HepG2 (cell line): Measurements from ENCODE around the gene TBRG4. TPM values are rescaled to one million over a fixed set of nuclear protein-coding genes. Genes with fewer than 3 reads are reported as not detected.

Experiments used
- CAMTA2 ChIP-seq: sonication (generic); formaldehyde crosslinking; IDR thresholded peaks from 2 replicates; pipeline ENCODE4 v1.4.0; 2020; ENCODE audit warnings: mild to moderate bottlenecking, missing genetic modification reagents, borderline replicate concordance
- CBFB ChIP-seq: sonication (generic); formaldehyde crosslinking; IDR thresholded peaks from 2 replicates; pipeline ENCODE4 v1.4.0; 2020; ENCODE audit warnings: missing genetic modification reagents
- CEBPG ChIP-seq: IDR thresholded peaks from 2 replicates; pipeline ENCODE4 v1.6.1; 2016
- GABPB1 ChIP-seq: IDR thresholded peaks from 2 replicates; pipeline ENCODE4 v1.6.1; 2016; ENCODE audit warnings: mild to moderate bottlenecking, missing genetic modification reagents, moderate library complexity, missing compliant biosample characterization
- RNF2 ChIP-seq: fragments of 450-650 bp; conservative IDR thresholded peaks from 2 replicates; pipeline ENCODE4 v1.6.1; 2016; ENCODE audit warnings: low read depth
- ZNF230 ChIP-seq: sonication (generic); formaldehyde crosslinking; IDR thresholded peaks from 2 replicates; pipeline ENCODE4 v1.4.0; 2020; ENCODE audit warnings: mild to moderate bottlenecking, missing genetic modification reagents
- ZNF282 ChIP-seq: fragments of 450-650 bp; IDR thresholded peaks from 2 replicates; pipeline ENCODE4 v1.6.1; 2018; ENCODE audit not compliant: partially characterized antibody
- ZNF382 ChIP-seq: sonication (generic); formaldehyde crosslinking; IDR thresholded peaks from 2 replicates; pipeline ENCODE4 v1.5.0; 2020; ENCODE audit warnings: missing genetic modification reagents, mild to moderate bottlenecking, borderline replicate concordance
- ZNF614 ChIP-seq: IDR thresholded peaks from 2 replicates; pipeline ENCODE4 v1.6.1; 2018; ENCODE audit warnings: missing biosample characterization, missing genetic modification reagents, inconsistent platforms, borderline replicate concordance
- polyA plus RNA-seq, 8 experiments: library from polyadenylated mRNA; depleted of rRNA in 3 of 8; stranded (reverse) in 7 of 8; unstranded in 1 of 8; fragments of >200 nt; fragmentation: Illumina TruSeq in 4 of 8; extraction: Trizol in 4 of 8; gene quantifications; 2 replicates each; pipeline versions ENCODE4 v1.2.1 to v1.2.3, GENCODE V29; 2011 to 2016; ENCODE audit warnings: low read depth in 4 of 8, missing spikeins in 1 of 8, mixed read lengths in 1 of 8; ENCODE audit not compliant: insufficient read depth in 1 of 8
- total RNA-seq, 5 experiments: library from RNA; depleted of rRNA; stranded (reverse); fragments of >200 nt; fragmentation: Illumina TruSeq; extraction: Trizol; gene quantifications; 2 replicates each; pipeline ENCODE4 v1.2.3, GENCODE V29; 2016; ENCODE audit warnings: low read depth in 1 of 5
- TF ChIP-seq, protein P1 (sequence below): sonication (generic); formaldehyde crosslinking; IDR thresholded peaks from 2 replicates; pipeline ENCODE4 v1.8.0; 2022; ENCODE audit warnings: missing genetic modification reagents, low read depth, mild to moderate bottlenecking, borderline replicate concordance
- TF ChIP-seq, protein P2 (sequence below): sonication (generic); formaldehyde crosslinking; IDR thresholded peaks from 2 replicates; pipeline ENCODE4 v1.8.1; 2022; ENCODE audit warnings: low read depth, mild to moderate bottlenecking, missing genetic modification reagents
- TF ChIP-seq, protein P3 (sequence below): sonication (generic); formaldehyde crosslinking; IDR thresholded peaks from 2 replicates; pipeline ENCODE4 v1.4.0; 2020; ENCODE audit warnings: missing genetic modification reagents, borderline replicate concordance
- TF ChIP-seq, protein P4 (sequence below): sonication (generic); formaldehyde crosslinking; IDR thresholded peaks from 2 replicates; pipeline ENCODE4; 2020; ENCODE audit warnings: missing genetic modification reagents, mild to moderate bottlenecking, borderline replicate concordance
- TF ChIP-seq, protein P5 (sequence below): sonication (generic); formaldehyde crosslinking; IDR thresholded peaks from 2 replicates; pipeline ENCODE4 v1.4.0; 2020; ENCODE audit warnings: missing genetic modification reagents, mild to moderate bottlenecking, borderline replicate concordance

TBRG4 gene
- total and polyA plus RNA-seq, 2 of the 13 experiments (the other 11 are each of a cell fraction or from before 2014, with no cell fraction given) = 87.8 to 107 TPM

DNA sequence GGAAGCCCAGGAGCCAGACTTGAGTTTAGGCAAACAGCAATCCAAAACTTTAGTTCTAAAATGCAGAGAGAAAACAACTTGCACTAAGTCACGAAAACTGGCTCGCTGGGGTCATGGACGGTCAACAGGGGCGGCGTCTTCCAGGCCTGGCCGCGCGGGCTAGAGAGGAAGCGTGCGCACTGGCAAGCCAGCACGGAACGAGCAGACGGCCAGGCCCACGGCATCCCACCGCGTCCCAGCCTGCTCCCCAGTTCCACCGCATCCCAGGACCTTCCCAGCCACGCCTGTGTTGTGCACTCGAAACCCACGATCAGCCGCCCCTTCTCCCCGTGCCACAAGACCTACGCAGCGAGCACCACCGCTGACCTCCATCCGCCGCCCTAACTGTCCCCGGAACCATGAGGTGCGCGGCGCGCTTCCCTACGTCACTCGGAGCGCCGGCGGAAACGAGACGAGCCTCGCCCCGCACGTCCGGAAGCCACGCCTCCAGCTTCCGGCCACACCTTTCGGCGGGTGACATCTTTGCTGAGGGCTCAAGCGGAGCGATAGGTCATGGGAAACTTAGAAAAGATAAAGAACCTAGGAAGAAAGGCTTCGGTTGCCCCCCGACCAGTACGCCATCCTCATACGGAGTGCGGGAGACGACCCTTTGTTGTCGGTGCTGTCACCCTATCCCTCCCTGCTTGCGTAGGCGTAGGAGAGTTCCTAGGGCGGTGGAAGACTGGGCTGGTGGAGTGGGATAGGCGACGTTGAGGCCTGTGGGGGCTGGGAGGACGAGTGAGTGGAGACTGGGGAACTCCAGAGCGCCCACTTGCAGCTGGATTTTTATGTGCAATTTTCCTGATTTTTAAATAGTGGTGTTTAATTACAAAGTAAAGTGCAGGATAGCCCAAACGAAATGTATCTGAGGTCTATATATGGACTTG lies at the start of gene TBRG4 (continued):
- 0 out of 2 replicates have a peak, but pooled peaks have one; percentile 25 for TF ChIP-seq CEBPG (CRISPR knock-in tag)
- TF ChIP-seq ZNF282 = no peak
- TF ChIP-seq ZNF614 = peak; percentile 60; the same call in 1 of the 2 replicates
- TF ChIP-seq, protein P1, sequence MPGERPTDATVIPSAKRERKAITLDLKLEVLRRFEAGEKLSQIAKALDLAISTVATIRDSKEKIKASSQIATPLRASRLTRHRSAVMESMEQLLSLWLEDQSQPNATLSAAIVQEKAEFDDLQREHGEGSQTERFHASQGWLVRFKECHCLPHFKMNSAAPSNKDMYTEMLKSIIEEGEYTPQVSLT (CRISPR knock-in tag) = no peak; the same call in 1 of the 2 replicates
- peak; percentile 87 for TF ChIP-seq ZNF230
- TF ChIP-seq, protein P2, sequence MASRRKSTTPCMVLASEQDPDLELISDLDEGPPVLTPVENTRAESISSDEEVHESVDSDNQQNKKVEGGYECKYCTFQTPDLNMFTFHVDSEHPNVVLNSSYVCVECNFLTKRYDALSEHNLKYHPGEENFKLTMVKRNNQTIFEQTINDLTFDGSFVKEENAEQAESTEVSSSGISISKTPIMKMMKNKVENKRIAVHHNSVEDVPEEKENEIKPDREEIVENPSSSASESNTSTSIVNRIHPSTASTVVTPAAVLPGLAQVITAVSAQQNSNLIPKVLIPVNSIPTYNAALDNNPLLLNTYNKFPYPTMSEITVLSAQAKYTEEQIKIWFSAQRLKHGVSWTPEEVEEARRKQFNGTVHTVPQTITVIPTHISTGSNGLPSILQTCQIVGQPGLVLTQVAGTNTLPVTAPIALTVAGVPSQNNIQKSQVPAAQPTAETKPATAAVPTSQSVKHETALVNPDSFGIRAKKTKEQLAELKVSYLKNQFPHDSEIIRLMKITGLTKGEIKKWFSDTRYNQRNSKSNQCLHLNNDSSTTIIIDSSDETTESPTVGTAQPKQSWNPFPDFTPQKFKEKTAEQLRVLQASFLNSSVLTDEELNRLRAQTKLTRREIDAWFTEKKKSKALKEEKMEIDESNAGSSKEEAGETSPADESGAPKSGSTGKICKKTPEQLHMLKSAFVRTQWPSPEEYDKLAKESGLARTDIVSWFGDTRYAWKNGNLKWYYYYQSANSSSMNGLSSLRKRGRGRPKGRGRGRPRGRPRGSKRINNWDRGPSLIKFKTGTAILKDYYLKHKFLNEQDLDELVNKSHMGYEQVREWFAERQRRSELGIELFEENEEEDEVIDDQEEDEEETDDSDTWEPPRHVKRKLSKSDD (CRISPR knock-in tag) = peak; percentile 61; the same call in 1 of the 2 replicates
- TF ChIP-seq GABPB1 (CRISPR knock-in tag) = peak; percentile 99
- peak; percentile 86 for TF ChIP-seq CBFB (CRISPR knock-in tag)
- TF ChIP-seq, protein P3, sequence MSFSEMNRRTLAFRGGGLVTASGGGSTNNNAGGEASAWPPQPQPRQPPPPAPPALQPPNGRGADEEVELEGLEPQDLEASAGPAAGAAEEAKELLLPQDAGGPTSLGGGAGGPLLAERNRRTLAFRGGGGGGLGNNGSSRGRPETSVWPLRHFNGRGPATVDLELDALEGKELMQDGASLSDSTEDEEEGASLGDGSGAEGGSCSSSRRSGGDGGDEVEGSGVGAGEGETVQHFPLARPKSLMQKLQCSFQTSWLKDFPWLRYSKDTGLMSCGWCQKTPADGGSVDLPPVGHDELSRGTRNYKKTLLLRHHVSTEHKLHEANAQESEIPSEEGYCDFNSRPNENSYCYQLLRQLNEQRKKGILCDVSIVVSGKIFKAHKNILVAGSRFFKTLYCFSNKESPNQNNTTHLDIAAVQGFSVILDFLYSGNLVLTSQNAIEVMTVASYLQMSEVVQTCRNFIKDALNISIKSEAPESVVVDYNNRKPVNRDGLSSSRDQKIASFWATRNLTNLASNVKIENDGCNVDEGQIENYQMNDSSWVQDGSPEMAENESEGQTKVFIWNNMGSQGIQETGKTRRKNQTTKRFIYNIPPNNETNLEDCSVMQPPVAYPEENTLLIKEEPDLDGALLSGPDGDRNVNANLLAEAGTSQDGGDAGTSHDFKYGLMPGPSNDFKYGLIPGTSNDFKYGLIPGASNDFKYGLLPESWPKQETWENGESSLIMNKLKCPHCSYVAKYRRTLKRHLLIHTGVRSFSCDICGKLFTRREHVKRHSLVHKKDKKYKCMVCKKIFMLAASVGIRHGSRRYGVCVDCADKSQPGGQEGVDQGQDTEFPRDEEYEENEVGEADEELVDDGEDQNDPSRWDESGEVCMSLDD (CRISPR knock-in tag) = peak; percentile 69; the same call in 1 of the 2 replicates
- TF ChIP-seq, protein P4, sequence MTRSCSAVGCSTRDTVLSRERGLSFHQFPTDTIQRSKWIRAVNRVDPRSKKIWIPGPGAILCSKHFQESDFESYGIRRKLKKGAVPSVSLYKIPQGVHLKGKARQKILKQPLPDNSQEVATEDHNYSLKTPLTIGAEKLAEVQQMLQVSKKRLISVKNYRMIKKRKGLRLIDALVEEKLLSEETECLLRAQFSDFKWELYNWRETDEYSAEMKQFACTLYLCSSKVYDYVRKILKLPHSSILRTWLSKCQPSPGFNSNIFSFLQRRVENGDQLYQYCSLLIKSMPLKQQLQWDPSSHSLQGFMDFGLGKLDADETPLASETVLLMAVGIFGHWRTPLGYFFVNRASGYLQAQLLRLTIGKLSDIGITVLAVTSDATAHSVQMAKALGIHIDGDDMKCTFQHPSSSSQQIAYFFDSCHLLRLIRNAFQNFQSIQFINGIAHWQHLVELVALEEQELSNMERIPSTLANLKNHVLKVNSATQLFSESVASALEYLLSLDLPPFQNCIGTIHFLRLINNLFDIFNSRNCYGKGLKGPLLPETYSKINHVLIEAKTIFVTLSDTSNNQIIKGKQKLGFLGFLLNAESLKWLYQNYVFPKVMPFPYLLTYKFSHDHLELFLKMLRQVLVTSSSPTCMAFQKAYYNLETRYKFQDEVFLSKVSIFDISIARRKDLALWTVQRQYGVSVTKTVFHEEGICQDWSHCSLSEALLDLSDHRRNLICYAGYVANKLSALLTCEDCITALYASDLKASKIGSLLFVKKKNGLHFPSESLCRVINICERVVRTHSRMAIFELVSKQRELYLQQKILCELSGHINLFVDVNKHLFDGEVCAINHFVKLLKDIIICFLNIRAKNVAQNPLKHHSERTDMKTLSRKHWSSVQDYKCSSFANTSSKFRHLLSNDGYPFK = peak; percentile 97
- TF ChIP-seq, protein P5, sequence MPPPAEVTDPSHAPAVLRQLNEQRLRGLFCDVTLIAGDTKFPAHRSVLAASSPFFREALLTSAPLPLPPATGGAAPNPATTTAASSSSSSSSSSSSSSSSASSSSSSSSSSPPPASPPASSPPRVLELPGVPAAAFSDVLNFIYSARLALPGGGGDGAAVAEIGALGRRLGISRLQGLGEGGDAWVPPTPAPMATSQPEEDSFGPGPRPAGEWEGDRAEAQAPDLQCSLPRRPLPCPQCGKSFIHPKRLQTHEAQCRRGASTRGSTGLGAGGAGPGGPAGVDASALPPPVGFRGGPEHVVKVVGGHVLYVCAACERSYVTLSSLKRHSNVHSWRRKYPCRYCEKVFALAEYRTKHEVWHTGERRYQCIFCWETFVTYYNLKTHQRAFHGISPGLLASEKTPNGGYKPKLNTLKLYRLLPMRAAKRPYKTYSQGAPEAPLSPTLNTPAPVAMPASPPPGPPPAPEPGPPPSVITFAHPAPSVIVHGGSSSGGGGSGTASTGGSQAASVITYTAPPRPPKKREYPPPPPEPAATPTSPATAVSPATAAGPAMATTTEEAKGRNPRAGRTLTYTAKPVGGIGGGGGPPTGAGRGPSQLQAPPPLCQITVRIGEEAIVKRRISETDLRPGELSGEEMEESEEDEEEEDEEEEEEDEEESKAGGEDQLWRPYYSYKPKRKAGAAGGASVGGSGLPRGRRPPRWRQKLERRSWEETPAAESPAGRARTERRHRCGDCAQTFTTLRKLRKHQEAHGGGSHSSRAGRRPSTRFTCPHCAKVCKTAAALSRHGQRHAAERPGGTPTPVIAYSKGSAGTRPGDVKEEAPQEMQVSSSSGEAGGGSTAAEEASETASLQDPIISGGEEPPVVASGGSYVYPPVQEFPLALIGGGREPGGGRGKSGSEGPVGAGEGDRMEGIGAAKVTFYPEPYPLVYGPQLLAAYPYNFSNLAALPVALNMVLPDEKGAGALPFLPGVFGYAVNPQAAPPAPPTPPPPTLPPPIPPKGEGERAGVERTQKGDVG (CRISPR knock-in tag) = peak; percentile 72; the same call in 1 of the 2 replicates
- peak; percentile 96; the same call in 1 of the 2 replicates for TF ChIP-seq CAMTA2 (CRISPR knock-in tag)
- no peak for TF ChIP-seq ZNF382 (CRISPR knock-in tag)
- peak; percentile 84; the same call in 1 of the 2 replicates for TF ChIP-seq RNF2
